ENCODE measurements around the gene MBTPS1. TPM values are rescaled to one million over a fixed set of nuclear protein-coding genes. Genes with fewer than 3 reads are reported as not detected.

Gene MBTPS1
- total and polyA plus RNA-seq, 2 experiments from 2014 or later: 18.1 to 49.3 TPM

DNA sequence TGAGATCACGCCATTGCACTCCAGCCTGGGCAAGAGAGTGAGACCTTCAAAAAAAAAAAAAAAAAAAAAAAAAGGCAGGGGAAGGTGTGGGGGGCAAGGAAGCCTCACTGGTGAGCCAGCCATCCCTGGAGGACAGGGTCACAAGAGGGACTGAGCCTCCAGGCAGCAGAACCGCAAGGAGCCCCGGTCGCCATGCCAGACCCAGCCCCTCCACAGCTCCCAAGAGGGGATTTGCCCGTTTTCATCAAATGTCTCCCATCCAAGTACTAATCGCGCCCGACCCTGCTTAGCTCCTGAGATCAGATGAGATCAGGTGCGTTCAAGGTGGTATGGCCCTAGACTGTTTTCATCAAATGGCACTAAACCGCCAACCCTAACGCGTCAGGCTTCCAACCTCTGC is 77.0 kb downstream of the MBTPS1 start:
- no peaks in the 10 kb centered on the region for H4K20me1 ChIP-seq (replicated peaks; ENCODE audit: insufficient read depth)
- no peak overlapping the region for H3K27ac ChIP-seq (ENCODE audit: low read depth)
- H3K36me3 Mint-ChIP-seq (ENCODE audit: low read depth): no peaks in the 10 kb centered on the region
- no peak for ATAC-seq
- H3K9me2 ChIP-seq (ENCODE audit: insufficient read depth): no peaks in the 10 kb centered on the region
- peaks cover 7% of the 10 kb centered on the region; the same call in 1 of the 2 replicates for H3K4me1 ChIP-seq (ENCODE audit: insufficient read depth)
- no peaks in the 10 kb centered on the region for H3K79me2 ChIP-seq (replicated peaks; ENCODE audit: insufficient read depth)
- no peak for TF ChIP-seq STAT1 (IDR thresholded peaks at IDR 0.05; ENCODE audit: unreplicated experiment)
- TF ChIP-seq CTCF (conservative IDR thresholded peaks at IDR 0.05; ENCODE audit: low read depth in 2 of 2): no peak
- TF ChIP-seq, protein P1, sequence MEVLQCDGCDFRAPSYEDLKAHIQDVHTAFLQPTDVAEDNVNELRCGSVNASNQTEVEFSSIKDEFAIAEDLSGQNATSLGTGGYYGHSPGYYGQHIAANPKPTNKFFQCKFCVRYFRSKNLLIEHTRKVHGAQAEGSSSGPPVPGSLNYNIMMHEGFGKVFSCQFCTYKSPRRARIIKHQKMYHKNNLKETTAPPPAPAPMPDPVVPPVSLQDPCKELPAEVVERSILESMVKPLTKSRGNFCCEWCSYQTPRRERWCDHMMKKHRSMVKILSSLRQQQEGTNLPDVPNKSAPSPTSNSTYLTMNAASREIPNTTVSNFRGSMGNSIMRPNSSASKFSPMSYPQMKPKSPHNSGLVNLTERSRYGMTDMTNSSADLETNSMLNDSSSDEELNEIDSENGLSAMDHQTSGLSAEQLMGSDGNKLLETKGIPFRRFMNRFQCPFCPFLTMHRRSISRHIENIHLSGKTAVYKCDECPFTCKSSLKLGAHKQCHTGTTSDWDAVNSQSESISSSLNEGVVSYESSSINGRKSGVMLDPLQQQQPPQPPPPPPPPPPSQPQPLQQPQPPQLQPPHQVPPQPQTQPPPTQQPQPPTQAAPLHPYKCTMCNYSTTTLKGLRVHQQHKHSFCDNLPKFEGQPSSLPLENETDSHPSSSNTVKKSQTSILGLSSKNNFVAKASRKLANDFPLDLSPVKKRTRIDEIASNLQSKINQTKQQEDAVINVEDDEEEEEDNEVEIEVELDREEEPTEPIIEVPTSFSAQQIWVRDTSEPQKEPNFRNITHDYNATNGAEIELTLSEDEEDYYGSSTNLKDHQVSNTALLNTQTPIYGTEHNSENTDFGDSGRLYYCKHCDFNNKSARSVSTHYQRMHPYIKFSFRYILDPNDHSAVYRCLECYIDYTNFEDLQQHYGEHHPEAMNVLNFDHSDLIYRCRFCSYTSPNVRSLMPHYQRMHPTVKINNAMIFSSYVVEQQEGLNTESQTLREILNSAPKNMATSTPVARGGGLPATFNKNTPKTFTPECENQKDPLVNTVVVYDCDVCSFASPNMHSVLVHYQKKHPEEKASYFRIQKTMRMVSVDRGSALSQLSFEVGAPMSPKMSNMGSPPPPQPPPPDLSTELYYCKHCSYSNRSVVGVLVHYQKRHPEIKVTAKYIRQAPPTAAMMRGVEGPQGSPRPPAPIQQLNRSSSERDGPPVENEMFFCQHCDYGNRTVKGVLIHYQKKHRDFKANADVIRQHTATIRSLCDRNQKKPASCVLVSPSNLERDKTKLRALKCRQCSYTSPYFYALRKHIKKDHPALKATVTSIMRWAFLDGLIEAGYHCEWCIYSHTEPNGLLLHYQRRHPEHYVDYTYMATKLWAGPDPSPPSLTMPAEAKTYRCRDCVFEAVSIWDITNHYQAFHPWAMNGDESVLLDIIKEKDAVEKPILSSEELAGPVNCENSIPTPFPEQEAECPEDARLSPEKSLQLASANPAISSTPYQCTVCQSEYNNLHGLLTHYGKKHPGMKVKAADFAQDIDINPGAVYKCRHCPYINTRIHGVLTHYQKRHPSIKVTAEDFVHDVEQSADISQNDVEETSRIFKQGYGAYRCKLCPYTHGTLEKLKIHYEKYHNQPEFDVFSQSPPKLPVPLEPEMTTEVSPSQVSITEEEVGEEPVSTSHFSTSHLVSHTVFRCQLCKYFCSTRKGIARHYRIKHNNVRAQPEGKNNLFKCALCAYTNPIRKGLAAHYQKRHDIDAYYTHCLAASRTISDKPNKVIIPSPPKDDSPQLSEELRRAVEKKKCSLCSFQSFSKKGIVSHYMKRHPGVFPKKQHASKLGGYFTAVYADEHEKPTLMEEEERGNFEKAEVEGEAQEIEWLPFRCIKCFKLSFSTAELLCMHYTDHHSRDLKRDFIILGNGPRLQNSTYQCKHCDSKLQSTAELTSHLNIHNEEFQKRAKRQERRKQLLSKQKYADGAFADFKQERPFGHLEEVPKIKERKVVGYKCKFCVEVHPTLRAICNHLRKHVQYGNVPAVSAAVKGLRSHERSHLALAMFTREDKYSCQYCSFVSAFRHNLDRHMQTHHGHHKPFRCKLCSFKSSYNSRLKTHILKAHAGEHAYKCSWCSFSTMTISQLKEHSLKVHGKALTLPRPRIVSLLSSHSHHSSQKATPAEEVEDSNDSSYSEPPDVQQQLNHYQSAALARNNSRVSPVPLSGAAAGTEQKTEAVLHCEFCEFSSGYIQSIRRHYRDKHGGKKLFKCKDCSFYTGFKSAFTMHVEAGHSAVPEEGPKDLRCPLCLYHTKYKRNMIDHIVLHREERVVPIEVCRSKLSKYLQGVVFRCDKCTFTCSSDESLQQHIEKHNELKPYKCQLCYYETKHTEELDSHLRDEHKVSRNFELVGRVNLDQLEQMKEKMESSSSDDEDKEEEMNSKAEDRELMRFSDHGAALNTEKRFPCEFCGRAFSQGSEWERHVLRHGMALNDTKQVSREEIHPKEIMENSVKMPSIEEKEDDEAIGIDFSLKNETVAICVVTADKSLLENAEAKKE (CRISPR knock-in tag; IDR thresholded peaks at IDR 0.05): no peak
- DNase-seq (ENCODE audit: low spot score): no peak
- H3K4me3 Mint-ChIP-seq: no peak overlapping the region
- H2AFZ ChIP-seq: no peak overlapping the region
- no peaks in the 10 kb centered on the region for H3K36me3 ChIP-seq (ENCODE audit: insufficient read depth)
- peaks cover 14% of the 10 kb centered on the region for H3K27me3 Mint-ChIP-seq (ENCODE audit: insufficient read depth, low read depth, poor library complexity)
- H3K4me3 ChIP-seq: no peak overlapping the region
- H3K9me3 Mint-ChIP-seq: peaks cover 2% of the 10 kb centered on the region; the same call in 1 of the 3 replicates
- H3K27me3 ChIP-seq (ENCODE audit: insufficient read depth): no peaks in the 10 kb centered on the region
- H3K4me2 ChIP-seq: no peak overlapping the region
- H3K27ac Mint-ChIP-seq: no peak overlapping the region
- H3K4me1 Mint-ChIP-seq: peaks cover 22% of the 10 kb centered on the region
- H3F3A ChIP-seq (replicated peaks; ENCODE audit: low read depth): no peaks in the 10 kb centered on the region

DNA sequence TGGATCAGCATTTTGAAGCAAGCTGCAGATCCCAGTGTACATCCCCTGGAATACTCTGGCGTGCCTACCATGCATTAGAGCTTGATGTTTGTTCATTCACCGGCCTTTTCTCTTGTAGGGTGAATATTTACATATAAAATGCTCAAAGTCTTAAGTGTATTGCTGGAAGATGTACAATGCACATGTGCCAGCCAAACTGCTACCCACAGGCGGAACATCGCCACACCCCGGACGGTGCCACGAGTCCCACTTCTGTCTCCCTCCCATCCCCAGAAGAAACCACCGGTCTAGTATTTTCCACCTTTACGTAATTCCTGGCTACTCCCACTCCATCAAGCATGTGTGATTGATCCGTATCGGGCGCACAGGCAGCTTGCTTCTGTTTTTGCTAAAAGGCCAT is 78.3 kb downstream of the MBTPS1 start:
- Mint-ChIP-seq H3K4me3 (no peak overlapping the region), H3K27ac (no peak overlapping the region), H3K27me3 (ENCODE audit: insufficient read depth, low read depth, poor library complexity) (peaks cover 8% of the 10 kb centered on the region), H3K4me1 (peaks cover 12% of the 10 kb centered on the region), H3K36me3 (ENCODE audit: low read depth) (no peaks in the 10 kb centered on the region), H3K9me3 (peaks cover 2% of the 10 kb centered on the region; the same call in 2 of the 3 replicates)
- Histone ChIP-seq H3K27me3 (ENCODE audit: insufficient read depth) (no peaks in the 10 kb centered on the region), H3K4me3 (no peak overlapping the region), H4K20me1 (replicated peaks; ENCODE audit: insufficient read depth) (no peaks in the 10 kb centered on the region), H3K4me1 (ENCODE audit: insufficient read depth) (peaks cover 3% of the 10 kb centered on the region; the same call in 1 of the 2 replicates), H3K4me2 (no peak overlapping the region), H3K79me2 (replicated peaks; ENCODE audit: insufficient read depth) (no peaks in the 10 kb centered on the region), H3F3A (replicated peaks; ENCODE audit: low read depth) (no peaks in the 10 kb centered on the region), H3K9me2 (ENCODE audit: insufficient read depth) (no peaks in the 10 kb centered on the region), H2AFZ (no peak overlapping the region), H3K27ac (ENCODE audit: low read depth) (no peak overlapping the region), H3K36me3 (ENCODE audit: insufficient read depth) (no peaks in the 10 kb centered on the region)
- ATAC-seq: no peak
- TF ChIP-seq ZNF331 (CRISPR knock-in tag; IDR thresholded peaks at IDR 0.05; ENCODE audit: low read depth) (no peak), ZNF114 (CRISPR knock-in tag; IDR thresholded peaks at IDR 0.05) (no peak), POLR2AphosphoS5 (IDR thresholded peaks at IDR 0.05; ENCODE audit: low read depth) (no peak), EZH2 (IDR thresholded peaks at IDR 0.05; ENCODE audit: low read depth, unreplicated experiment) (no peak)
- DNase-seq (ENCODE audit: low spot score): no peak

Measured in GM23338 (cell line).